Left forelimb (tissue), 1 donor: Measurements from ENCODE around the gene CRTAC1.

ENCODE experiments used
- DNase-seq: peaks from one replicate; pipeline ENCODE4 v3.0.0-alpha.2; 2018; ENCODE audit warnings: low spot score

Gene CRTAC1, protein sequence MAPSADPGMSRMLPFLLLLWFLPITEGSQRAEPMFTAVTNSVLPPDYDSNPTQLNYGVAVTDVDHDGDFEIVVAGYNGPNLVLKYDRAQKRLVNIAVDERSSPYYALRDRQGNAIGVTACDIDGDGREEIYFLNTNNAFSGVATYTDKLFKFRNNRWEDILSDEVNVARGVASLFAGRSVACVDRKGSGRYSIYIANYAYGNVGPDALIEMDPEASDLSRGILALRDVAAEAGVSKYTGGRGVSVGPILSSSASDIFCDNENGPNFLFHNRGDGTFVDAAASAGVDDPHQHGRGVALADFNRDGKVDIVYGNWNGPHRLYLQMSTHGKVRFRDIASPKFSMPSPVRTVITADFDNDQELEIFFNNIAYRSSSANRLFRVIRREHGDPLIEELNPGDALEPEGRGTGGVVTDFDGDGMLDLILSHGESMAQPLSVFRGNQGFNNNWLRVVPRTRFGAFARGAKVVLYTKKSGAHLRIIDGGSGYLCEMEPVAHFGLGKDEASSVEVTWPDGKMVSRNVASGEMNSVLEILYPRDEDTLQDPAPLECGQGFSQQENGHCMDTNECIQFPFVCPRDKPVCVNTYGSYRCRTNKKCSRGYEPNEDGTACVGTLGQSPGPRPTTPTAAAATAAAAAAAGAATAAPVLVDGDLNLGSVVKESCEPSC

DNA sequence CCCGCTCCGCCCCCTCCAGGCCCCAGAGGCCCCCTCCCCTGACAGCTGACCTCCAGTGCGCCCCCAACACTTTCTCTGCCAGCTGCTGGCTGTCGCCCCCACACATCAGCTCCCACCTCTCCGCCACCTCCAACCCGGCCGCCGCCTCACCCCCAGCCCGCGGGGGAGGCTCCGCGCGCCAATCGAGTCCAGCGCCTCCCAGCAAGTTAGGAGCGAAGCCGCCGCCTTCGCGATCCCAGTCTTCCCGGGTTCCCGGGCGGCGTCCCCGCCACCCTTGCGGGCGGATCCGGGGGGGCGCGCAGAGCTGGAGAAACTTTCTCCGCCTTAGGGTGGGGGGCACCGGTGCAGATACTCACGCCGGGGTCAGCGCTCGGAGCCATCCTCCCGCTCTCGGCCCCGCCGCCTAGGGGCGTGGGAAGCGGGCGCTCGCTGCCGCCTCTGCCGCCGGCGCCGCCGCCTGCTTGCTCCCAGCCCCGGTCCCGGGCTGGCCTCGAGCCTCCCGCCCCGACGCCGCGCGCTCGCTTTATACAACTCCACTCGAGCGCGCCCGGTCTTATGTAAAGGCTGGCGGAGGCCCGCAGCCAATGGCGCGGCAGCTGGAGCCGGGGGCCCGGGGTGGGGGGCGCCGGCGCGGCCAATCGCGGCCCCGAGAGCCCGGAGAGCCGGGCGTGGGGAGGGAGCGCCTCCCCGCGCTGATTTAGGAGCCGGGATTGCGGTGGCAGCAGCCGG, at the start of gene CRTAC1:
Gene CRTAC1 (minus strand): TSS at position 529 of the 729 bp plus-strand sequence. CDS start 149 bp downstream, at position 380.
- DNase-seq = peak; percentile 79

DNA sequence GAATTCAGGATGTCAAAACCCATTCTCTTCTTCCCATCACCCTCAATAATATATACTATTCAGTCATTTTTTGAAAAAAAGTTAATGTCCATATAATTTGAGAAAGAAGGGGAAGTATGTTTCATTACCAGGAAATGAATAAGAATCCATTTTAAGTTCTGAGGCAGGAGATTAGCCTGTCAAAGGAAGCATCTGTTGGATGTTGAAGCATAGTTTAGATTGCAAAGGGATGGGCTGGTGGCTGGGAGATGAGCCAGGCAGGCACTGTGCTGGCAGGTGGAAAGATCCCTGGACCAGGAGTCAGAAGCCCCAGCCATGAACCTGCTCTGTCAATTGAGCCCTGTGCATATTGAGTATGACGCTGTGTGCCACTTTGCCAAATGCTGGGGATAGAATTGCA, 48.4 kb upstream of the CRTAC1 start:
- no peak for DNase-seq

DNA sequence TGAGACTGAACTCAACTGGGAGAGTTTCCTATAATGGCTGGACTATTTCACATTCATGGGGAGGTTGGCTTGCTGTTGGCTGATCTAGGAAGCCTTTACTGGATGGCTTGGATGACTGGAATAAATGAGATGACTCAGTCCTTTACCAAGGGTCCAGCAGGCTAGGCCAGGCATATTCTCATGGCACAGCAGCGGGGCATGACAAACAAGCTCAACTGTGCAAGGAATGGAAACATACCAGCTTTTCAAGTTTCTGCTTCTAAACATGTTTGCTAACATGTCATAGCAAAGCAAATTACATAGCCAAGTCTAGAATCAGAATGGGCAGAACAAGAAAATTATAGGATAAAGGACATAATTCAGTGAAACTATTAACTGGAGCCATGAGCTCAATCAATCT, 46.8 kb upstream of the CRTAC1 start:
- no peak for DNase-seq

DNA sequence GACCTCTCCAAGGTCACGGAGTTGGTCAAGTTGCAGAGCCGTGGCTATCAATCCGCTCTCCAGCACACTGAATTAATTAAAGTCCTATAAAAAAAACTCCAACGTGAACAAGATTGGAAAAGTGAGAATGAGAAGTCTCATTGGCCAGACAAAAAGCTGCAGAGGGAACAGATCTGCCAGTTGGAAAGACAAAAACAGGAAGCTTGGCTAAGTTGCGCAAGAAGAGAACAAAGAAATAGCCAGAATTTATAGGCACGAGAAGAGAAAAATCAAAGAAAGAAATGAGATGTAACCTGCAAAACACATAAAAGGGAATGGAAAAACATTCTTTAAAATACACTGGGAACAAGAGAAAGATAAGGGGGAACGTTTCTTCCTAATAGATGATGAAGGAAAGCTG, 45.7 kb upstream of the CRTAC1 start:
- no peak for DNase-seq

DNA sequence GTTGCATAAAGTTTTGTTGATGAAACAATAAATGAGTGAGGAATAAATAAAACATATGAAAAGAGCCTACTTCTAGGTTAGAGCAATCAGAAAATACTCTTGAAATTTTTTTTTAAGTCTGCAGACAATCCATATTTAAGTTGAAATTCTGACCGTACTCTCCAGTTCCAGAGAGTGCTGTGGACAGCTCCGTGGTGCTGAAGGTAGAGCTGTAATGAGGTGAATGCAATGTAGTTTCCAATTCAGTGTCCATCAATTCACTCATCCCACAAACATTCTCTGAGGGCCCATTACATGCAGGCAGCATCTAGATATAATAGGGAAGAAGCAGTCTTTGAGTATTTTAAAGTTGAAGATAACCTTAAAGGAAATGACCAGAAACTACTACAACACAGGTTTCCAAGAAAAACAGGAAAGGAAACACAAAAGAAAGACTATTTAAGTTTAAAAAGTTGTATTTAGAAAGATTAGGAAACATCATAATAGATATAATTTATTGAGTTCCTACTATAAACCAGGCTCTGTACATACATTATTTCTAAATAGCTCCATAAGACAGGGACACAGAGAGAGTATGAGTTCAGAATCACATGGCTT, 44.0 kb upstream of the CRTAC1 start:
- DNase-seq = no peak

DNA sequence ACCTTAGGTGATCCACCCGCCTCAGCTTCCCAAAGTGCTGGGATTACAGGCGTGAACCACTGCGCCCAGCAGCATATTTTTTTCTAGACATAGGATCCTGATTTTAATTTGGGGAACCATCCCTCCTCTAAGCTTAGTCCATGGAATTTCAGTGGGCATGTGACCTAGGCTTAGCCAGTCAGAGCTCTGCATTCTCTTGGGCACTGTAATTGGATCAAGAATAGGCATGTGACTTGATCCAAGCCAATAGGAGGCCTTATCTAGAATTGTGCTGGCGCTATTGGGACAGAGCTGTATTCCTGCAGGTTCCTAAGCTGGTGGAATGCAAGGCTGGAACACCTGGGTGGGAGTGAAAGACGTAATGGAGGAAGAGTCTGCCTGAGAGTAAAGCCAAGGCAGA, 36.7 kb upstream of the CRTAC1 start:
- no peak for DNase-seq

DNA sequence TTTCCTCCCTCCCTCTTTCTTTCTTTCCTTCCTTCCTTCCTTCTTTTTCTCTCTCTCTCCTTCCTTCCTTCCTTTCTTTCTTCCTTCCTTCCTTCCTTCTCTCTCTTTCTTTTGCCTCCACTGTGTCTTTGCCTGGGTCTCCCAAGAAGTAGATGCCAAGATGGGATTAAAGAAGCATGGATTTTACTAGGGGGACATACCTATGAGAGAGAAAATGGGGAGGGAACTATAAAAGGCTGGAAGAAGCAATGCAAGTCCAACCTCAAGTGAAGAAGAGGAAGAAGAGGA, 33.3 kb upstream of the CRTAC1 start:
- no peak for DNase-seq

DNA sequence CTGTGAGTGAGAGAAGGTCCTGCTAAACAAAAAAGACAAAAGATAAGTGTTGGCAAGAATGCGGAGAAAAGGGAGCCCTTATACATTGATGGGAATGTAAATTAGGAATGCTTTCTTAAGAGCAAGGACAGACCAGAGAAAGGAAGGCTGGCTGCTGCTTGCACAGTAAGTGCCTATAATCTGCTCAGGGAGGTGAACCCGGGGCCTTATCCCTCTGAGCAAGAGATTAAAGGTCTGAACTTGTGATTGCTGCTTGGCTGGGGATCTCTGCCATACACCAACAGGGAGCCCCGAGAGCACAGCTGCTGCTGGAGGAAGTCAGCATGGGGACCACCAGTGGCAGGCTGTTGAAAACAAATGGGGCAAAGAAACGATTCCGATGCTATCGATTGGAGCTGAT, 32.0 kb upstream of the CRTAC1 start:
- DNase-seq = no peak

DNA sequence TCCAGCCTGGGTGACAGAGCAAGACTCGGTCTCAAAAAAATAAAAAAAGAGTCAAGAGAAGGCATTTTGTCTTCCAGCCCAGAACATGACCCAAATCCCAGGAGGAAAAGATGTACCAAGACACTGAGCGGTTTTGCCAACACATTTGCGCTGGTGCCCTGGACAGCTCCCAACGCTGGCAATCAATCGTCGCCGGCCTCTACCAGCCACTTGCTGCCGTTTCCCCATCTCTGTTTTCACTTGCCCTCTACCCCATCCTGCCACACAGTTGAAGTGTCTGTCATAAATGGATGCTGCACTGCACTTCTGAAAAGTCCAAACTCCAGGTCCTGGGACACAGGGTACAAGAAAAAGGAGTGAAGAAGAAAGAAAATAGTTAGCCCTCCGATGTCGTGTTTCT, 29.7 kb upstream of the CRTAC1 start:
- no peak for DNase-seq

DNA sequence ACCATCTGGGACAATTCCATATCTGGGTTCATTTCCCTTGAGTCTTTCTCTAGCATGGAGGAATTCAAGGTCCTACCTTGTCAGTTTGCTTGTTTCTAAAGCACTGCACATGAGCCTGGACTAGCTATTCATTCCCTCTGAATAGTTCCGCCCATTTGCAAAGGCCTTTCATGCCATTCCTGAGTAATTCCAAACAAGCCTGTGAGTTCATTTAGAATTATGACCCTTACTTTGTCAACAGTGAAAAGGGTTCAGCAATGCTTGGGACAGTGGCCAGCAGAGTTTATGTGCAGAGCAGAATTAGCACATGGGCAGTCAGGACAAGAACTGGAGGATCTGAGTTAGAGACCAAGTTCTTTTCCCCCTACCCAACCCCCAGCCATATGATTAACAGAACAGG, 27.9 kb upstream of the CRTAC1 start:
- DNase-seq = no peak

DNA sequence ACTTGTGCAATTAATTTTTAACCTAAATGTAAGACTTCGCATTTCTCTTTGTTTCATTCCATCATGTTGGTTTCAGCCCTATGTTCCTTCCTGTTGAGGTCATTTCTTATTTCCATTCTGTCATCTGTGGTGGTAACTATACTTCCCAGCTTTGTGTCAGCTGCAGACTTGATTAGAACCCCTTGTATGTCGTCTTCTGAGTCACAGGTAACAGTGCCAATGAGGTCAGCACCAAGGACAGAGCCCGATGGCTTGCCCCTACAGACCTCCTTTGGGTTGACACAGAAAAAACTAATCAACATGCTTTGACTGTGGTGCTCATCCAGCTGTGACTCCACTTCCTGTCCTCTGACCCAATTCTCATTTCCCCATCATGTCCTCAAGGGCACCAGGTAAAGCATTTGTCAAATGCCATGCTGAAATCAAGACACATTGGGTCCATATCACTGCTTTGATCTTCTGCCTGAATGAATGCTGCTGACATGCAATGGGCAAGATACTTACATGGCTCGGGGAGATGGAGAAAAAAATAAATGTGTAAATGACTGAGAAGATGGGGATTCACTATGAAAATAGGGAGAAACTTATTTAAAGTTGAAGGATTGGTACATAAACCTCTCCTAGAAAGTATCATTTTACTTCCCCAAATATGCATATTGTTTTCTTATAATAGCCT, 25.6 kb upstream of the CRTAC1 start:
- DNase-seq = no peak

DNA sequence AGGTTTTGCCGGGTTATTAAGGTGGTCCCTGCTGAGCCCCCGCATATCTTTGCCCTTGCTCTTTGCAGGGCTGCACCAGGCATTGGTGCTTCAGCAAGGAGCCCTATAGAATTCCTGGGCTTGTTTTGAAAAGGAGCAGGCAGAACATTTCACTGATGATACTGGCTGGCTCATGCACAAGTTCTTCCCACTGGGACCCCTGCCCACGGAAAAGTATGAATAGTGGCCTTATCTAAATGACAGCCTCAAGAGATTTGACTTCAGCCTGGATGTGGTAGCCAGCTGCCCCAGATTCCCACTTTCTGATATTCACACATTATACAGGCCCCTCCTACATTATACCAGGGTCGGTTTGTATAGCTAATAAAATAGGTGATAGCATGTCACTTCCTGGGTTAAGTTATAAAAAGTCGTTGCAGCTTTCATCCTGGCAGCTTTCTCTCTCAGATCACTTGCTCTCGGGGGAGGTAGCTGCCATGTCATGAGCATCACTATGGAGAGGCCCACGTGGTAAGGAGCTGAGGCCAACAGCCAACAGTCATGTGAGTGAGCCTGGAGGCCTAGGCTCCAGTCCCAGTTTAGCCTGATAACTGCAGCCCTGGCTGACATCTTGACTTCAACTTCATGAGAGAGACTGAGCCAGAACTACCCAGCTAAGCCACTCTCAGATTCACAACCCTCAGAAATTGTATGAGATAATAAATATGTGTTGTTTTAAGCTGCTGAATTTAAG, 16.8 kb upstream of the CRTAC1 start:
- DNase-seq = no peak

DNA sequence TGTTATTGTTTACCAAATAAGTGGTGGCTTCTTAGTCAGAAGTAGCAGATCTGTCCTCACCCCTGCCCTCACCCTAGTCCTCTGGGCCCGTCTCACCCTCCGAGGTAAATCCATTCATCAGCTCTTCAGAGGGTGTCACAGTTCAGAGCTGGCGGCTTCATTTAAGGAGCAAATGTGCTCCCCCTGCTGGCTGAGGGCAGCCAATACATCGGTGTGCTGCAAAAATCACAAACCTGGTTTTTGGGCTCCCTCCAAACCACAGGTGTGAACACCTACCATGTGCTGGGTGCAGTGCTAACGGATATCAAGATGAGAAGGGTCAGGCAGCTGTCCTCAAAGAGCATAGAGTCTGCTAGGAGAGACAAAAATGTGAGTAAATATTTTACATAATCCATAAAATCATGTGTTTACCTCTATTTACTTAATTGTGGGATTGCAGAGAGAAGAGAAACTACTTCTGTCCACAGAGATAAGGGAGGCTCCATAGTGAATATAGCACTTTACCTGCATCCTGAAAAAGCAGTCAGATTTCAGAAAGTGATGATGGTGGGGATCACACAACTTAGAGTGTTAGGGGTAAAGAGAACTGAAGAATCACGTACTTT, 15.5 kb upstream of the CRTAC1 start:
- DNase-seq = no peak

DNA sequence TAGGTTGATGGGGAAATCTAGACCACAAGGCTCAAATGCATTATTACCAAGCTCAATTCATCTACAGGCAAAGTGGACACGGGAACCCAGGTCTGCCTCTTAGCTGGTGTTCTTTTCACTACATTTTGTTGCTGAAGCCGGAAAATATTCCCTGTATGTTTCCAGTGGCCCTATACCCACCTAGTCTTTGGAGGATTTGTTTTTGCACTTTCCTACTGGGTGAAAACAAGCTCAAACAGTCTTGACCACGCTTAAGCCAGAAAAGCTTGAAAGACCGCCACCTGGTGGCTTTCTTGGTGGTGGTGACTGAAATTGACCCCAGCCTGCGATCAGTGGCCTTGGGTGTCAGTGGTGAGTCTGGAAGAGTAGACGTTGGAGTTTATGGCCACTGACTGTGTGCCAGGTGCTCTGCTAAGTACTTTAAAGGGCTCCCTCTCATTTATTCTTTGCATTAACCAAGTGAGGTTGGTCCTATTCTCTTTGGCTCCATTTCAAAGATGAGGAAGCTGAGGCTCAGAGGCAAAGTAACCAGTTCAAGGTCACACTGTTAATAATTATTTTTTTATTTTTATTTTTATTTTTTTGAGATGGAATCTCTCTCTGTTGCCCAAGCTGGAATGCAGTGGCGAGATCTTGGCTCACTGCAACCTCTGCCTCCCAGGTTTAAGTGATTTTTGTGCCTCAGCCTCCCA, 11.1 kb upstream of the CRTAC1 start:
- peak; percentile 68 for DNase-seq

DNA sequence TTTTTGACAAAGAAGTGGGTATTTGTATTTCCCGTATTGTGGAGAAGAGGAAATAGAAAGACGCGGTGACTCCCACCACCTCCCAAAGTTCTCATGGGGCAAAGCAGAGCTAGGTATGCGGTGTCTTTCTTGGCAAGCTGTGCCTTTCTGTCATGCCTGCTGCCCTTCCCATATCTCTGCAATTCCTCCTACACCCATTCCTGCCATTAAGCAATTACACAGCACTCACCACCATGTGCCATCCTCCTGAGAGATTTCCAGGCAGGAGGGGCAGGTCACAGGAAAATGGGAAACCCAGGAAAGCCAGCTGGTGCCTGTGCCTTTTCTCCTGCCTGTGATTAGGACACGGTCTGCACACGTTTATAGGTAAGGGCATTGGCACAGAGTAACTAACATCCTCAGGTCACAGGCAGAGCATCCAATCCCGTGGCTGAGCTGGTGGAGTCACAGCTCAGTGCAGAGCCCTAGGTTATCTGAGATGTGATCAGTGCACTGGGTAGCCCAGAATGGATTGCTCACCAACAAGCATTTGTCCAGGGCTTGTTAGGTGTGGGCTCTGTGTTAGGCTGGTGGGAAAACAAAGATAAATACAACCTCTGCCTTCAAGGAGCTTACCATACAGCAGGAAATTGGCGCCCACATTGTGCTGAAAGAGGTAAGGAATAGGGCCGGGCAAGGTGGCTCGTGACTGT, 9.4 kb upstream of the CRTAC1 start:
- DNase-seq = no peak

DNA sequence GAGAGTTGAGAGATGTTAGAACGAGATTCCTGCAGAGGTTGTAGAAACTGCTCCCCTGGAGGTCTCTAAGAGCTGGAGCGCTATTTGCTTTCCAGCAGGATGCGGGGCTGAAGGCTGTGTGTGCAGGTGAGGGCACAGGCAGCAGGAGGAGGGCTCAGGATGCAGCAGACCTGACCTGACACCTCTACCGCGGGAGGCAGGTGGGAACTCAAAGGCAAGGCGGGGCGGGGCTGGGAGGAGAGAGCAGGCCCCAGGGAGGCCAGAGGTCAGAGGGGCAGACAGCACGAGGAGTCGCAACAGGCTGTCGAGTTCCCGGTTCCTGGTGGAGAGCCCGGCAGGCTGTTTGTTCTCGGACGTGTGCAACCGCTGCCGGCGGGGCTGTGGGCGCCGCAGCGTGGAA, 7.9 kb upstream of the CRTAC1 start:
- no peak for DNase-seq

DNA sequence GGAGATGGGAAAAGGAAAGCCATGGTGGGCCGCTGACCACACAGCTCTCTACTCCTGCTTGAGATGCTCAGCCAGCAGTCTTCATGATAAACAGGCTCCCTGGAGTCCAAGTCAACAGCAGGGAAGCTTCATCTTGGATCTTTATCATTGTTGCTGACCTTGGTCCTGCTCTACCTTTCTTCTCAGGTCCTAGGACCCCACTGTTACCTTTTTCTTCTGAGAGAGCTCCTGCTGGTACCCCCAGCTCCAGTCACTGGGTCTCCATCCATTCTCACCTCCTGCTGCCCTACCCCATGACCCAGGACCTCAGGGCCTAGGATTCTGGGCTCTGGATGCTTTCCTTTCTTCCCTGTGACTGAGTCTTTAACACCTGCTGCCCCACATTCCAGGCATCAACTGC, 5.2 kb upstream of the CRTAC1 start:
- no peak for DNase-seq

DNA sequence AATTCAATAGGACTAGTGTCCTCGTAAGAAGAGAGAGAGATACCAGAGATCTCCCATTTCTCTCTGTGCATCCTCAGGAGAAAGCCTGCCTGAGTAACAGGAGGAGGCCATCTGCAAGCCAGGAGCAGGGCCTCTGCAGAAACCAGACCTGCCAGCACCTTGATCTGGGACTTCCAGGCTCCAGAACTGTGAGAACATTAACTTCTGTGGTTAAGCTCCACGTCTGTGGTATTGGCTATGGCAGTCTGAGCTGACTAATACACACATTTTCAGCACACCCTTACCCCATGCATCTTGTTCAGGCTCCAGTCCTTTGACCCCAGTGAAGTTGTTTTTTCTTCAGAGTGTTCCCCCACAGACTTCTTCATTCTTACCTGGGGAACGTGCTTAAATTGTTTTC, 3.1 kb upstream of the CRTAC1 start:
- no peak for DNase-seq

DNA sequence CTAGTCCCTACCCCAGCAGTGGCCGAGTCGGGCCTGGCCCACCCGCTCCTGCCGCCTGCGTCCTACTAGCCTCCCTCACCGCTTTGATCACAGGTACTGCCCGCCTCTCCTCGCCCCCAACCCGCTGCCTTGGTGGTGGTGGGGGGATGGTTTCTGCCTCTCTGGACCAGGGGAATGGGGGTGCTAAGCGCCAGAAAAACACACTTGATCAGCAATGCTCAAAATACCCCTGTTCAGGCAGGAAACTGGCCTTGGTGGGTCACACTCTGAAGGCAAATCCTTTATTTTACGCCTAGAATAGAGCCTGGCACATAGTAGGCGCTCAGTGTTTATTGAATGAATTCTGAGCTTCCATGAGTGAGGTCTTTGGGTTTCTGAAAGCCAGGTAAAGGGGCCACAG, 1.0 kb upstream of the CRTAC1 start:
- no peak for DNase-seq

DNA sequence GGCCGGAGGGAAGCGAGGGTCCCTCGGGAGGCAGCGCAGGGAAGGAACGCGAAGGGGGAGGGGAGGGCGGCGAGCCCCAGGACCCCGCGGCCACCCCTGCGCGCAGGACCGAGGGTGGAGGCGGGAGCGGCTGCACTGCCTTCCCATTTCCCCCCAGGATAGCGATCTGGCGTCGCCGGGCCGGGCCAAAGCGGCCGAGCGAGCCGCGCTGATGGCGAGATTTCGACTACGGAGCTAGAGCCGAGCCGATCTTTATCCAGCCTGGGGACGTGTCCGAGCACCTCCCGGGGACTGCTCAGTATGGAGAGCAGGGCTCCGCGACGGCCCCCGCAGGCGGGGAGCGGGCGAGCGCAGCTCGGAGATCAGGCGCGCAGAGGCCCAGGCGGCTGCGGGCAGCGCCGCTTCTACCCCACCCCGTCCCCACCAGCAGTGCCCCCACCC, 590 bp upstream of the CRTAC1 start:
- DNase-seq = no peak
